Natural killer cell (primary cell): Measurements from ENCODE around the gene UROD. TPM values are rescaled to one million over a fixed set of nuclear protein-coding genes. Genes with fewer than 3 reads are reported as not detected.

Source experiments
- ATAC-seq, 3 donors: fragments of 150-1000 bp in 2 of 3; fragments of 200-7000 bp in 1 of 3; cut with Tn5 transposase; 1 replicate in 1 of 3; 2 replicates in 2 of 3; pipeline ENCODE4 v1.10.0; 2021; ENCODE audit warnings: mild to moderate bottlenecking in 2 of 3, moderate library complexity in 2 of 3
- DNase-seq, 2 donors: peaks; one replicate each; pipeline versions ENCODE4 v3.0.0 to v3.0.0-alpha.2; 2013 to 2021; ENCODE audit warnings: mixed read lengths in 1 of 2
- H3K27ac ChIP-seq: one replicate; pipeline ENCODE4 v1.5.1; 2013; ENCODE audit warnings: mild to moderate bottlenecking, low read length
- H3K27me3 ChIP-seq: one replicate; pipeline ENCODE4 v1.6.1; 2013; ENCODE audit warnings: low read length; ENCODE audit not compliant: control insufficient read depth, insufficient read depth
- H3K36me3 ChIP-seq: one replicate; pipeline ENCODE4 v1.6.1; 2013; ENCODE audit warnings: low read length; ENCODE audit not compliant: control insufficient read depth, insufficient read depth
- H3K4me1 ChIP-seq: one replicate; pipeline ENCODE4 v1.6.1; 2013; ENCODE audit warnings: low read length; ENCODE audit not compliant: control insufficient read depth, insufficient read depth
- H3K4me3 ChIP-seq: one replicate; pipeline ENCODE4 v1.5.1; 2013; ENCODE audit warnings: low read length
- H3K9me3 ChIP-seq: one replicate; pipeline ENCODE4 v1.6.1; 2013; ENCODE audit warnings: low read length; ENCODE audit not compliant: control insufficient read depth, insufficient read depth
- H3K27ac Mint-ChIP-seq, 2 donors: one replicate each; pipeline ENCODE4 v1.8.0; 2022; ENCODE audit warnings: mild to moderate bottlenecking in 2 of 2, mixed read lengths in 2 of 2, moderate library complexity in 1 of 2
- H3K27me3 Mint-ChIP-seq, 2 donors: one replicate each; pipeline ENCODE4 v1.8.0; 2022; ENCODE audit warnings: low read depth in 2 of 2, mixed read lengths in 2 of 2
- H3K36me3 Mint-ChIP-seq: one replicate; pipeline ENCODE4 v1.8.0; 2022; ENCODE audit warnings: mixed read lengths
- H3K4me1 Mint-ChIP-seq, 2 donors: one replicate each; pipeline ENCODE4 v1.8.0; 2022; ENCODE audit warnings: mixed read lengths in 2 of 2
- H3K4me3 Mint-ChIP-seq: one replicate; pipeline ENCODE4 v1.8.0; 2022; ENCODE audit warnings: mild to moderate bottlenecking, moderate library complexity, mixed read lengths
- H3K9me3 Mint-ChIP-seq, 2 donors: one replicate each; pipeline ENCODE4 v1.8.0; 2022; ENCODE audit warnings: mixed read lengths in 2 of 2
- CTCF ChIP-seq: fragments of 200-600 bp; IDR thresholded peaks from one replicate; pipeline ENCODE4 v1.8.0; 2022; ENCODE audit warnings: antibody characterized with exemption
- WGBS: methylation state at CpG from one replicate; pipeline ENCODE4 v1.1.7; 2013; ENCODE audit warnings: missing lambda C conversion rate; ENCODE audit not compliant: insufficient coverage; 5-methylcytosine and 5-hydroxymethylcytosine counted together
- intact Hi-C: fragments of 100-400 bp; cut with micrococcal nuclease; formaldehyde crosslinking; loops from one replicate; pipeline ENCODE4 v1.14.2; 2022
- total RNA-seq, 4 donors: library from RNA; stranded (reverse); fragments of 120-200 nt in 1 of 4; gene quantifications; one replicate each; pipeline versions ENCODE4 v1.2.3 to v1.2.4, GENCODE V29; 2013 to 2022

Gene UROD
- total RNA-seq, 3 donors from 2014 or later (not counting 1 experiment from before 2014, with no cell fraction given), result 54.5 to 65.4 (median 56.6) TPM

GRCh38 chr1:45038661-45039364 is 26.8 kb downstream of the UROD start:
- intact Hi-C loops, result no loop called here
- ATAC-seq, result no peak
- TF ChIP-seq CTCF, result no peak
- Histone ChIP-seq H3K4me1 (no peaks in the 10 kb centered on the region), H3K9me3 (no peaks in the 10 kb centered on the region), H3K27me3 (no peaks in the 10 kb centered on the region), H3K27ac (no peak overlapping the region), H3K4me3 (no peak overlapping the region), H3K36me3 (no peaks in the 10 kb centered on the region)
- WGBS, result 88% methylated on average over 8 of the region's 8 CpGs
- Mint-ChIP-seq H3K27ac (no peak overlapping the region), H3K27me3 (no peaks in the 10 kb centered on the region), H3K4me3 (no peak overlapping the region), H3K4me1 (no peaks in the 10 kb centered on the region), H3K9me3 (no peaks in the 10 kb centered on the region), H3K36me3 (no peaks in the 10 kb centered on the region)
- no peak for DNase-seq

DNA sequence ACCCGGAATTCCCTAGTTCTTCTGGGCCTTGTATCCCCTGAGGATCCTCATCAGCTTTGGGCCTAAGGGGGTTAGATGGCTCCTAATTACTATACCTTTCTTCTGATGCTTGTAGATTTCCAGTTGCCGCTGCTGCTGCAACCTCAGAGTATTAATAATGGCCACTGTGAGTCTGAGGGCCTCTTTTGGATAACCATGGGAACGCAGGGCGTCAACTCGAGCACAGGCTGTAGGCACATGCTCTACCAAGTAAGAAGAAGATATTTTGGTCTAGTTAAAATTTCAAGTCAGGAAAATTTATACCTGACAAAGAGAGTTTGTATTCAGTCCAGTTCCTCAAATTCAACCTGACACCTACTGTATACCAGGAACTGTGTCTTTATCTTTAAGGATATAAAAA is 28.2 kb downstream of the UROD start:
- Histone ChIP-seq H3K4me3 (no peak overlapping the region), H3K27ac (no peak overlapping the region), H3K36me3 (no peaks in the 10 kb centered on the region), H3K27me3 (no peaks in the 10 kb centered on the region), H3K4me1 (no peaks in the 10 kb centered on the region), H3K9me3 (no peaks in the 10 kb centered on the region)
- intact Hi-C loops, result no loop called here
- no peak for ATAC-seq
- Mint-ChIP-seq H3K27ac (no peak overlapping the region), H3K4me3 (no peak overlapping the region), H3K9me3 (no peaks in the 10 kb centered on the region), H3K36me3 (no peaks in the 10 kb centered on the region), H3K27me3 (no peaks in the 10 kb centered on the region), H3K4me1 (no peaks in the 10 kb centered on the region)
- no peak for TF ChIP-seq CTCF
- 94% methylated on average over 5 of the region's 5 CpGs for WGBS
- DNase-seq, result no peak

DNA sequence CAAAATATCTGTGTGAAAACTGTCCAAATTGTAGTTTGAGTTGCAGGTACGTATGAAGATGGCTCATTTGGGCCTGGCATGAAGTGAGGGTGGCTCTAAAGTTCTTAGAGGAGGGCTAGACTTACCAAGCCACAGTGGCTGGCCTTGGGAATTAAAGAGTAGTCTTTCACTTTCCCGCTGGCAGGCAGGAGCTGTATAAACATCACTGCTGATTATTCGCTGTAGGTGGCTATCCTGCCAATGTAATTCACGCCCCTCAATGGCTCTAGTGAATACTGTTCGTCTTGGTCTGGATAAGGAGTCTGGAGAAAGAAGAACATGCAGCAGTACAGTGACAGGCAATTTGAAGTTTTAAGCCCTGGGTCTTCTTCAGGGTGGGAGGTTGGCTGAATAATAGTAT is 31.0 kb downstream of the UROD start:
- DNase-seq (no peak), ATAC-seq (no peak)
- Mint-ChIP-seq H3K27me3 (no peaks in the 10 kb centered on the region), H3K4me3 (no peak overlapping the region), H3K36me3 (no peaks in the 10 kb centered on the region), H3K9me3 (no peaks in the 10 kb centered on the region), H3K4me1 (no peaks in the 10 kb centered on the region), H3K27ac (no peak overlapping the region)
- no peak overlapping the region for H3K4me3 ChIP-seq
- intact Hi-C loops, result no loop called here
- WGBS, result 95% methylated on average over 5 of the region's 5 CpGs
- no peak for TF ChIP-seq CTCF
- H3K27me3 ChIP-seq, result no peaks in the 10 kb centered on the region
- H3K27ac ChIP-seq, result no peak overlapping the region
- H3K36me3 ChIP-seq, result no peaks in the 10 kb centered on the region
- no peaks in the 10 kb centered on the region for H3K9me3 ChIP-seq
- no peaks in the 10 kb centered on the region for H3K4me1 ChIP-seq

DNA sequence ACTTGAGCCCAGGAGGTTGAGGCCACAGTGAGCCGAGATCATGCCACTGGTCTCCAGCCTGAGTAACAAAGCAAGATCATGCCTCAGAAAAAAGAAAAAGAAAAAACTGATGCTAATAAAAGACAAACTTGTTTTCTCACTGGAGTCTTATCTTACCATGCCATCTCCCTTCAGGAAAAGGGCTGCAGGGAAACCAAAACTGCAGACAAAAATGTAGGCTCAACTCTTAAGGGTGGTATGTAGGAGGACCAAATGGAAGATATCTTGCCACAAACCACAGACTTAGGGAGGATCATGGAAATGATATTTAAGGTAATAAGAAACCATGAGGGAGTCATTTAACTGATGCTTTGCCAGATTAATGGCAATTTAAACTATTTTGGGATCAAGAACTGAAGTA is 32.9 kb downstream of the UROD start:
- no peak for ATAC-seq
- WGBS, result 93% methylated on average over 1 of the region's 1 CpG
- H3K4me3 Mint-ChIP-seq, result no peak overlapping the region
- Histone ChIP-seq H3K9me3 (no peaks in the 10 kb centered on the region), H3K27me3 (no peaks in the 10 kb centered on the region), H3K27ac (no peak overlapping the region), H3K4me3 (no peak overlapping the region), H3K4me1 (no peaks in the 10 kb centered on the region), H3K36me3 (no peaks in the 10 kb centered on the region)
- intact Hi-C loops, result no loop called here
- no peak for DNase-seq
- H3K36me3 Mint-ChIP-seq, result no peaks in the 10 kb centered on the region
- H3K27ac Mint-ChIP-seq, result no peak overlapping the region
- H3K9me3 Mint-ChIP-seq, result no peaks in the 10 kb centered on the region
- H3K27me3 Mint-ChIP-seq, result no peaks in the 10 kb centered on the region
- no peaks in the 10 kb centered on the region for H3K4me1 Mint-ChIP-seq
- no peak for TF ChIP-seq CTCF
